ENCODE measurements around the gene GPN3.

The GPN3 gene

GRCh38 chr12:110498984-110499706 lies 31.1 kb upstream of the GPN3 start:
- TF ChIP-seq EZH2 (IDR thresholded peaks at IDR 0.05; ENCODE audit: borderline replicate concordance, low read length) (no peak), CTCF (IDR thresholded peaks at IDR 0.05; ENCODE audit: low read length) (no peak)
- Histone ChIP-seq H3K4me1 (ENCODE audit: insufficient read depth, low read length, severe bottlenecking) (peaks cover 27% of the 10 kb centered on the region), H3K79me2 (ENCODE audit: insufficient read depth, low read length) (peaks cover 36% of the 10 kb centered on the region), H3K4me2 (ENCODE audit: low read length) (peak overlapping the region; percentile 19; the same call in 1 of the 2 replicates), H2AFZ (ENCODE audit: low read length) (no peak overlapping the region), H4K20me1 (ENCODE audit: insufficient read depth, low read length) (no peaks in the 10 kb centered on the region), H3K27me3 (ENCODE audit: insufficient read depth, low read length) (no peaks in the 10 kb centered on the region), H3F3A (ENCODE audit: insufficient read depth, low read length) (no peaks in the 10 kb centered on the region), H3K36me3 (ENCODE audit: insufficient read depth, low read length) (peaks cover 23% of the 10 kb centered on the region), H3K27ac (ENCODE audit: low read depth, low read length, poor library complexity, severe bottlenecking) (no peak overlapping the region), H3K4me3 (ENCODE audit: low read depth, low read length, poor library complexity, severe bottlenecking) (no peak overlapping the region), H3K9me3 (ENCODE audit: low read length) (no peaks in the 10 kb centered on the region), H3K9ac (ENCODE audit: low read length) (no peak overlapping the region), H3K9me2 (ENCODE audit: low read depth, low read length) (no peaks in the 10 kb centered on the region)

- no peaks in the 10 kb centered on the region for H3K4me1 ChIP-seq (ENCODE audit: insufficient read depth, low read length, severe bottlenecking)
- H2AFZ ChIP-seq (ENCODE audit: low read length), result no peak overlapping the region
- no peaks in the 10 kb centered on the region for H3K79me2 ChIP-seq (ENCODE audit: insufficient read depth, low read length)
- no peaks in the 10 kb centered on the region for H3F3A ChIP-seq (ENCODE audit: insufficient read depth, low read length)
- peaks cover 9% of the 10 kb centered on the region for H3K36me3 ChIP-seq (ENCODE audit: insufficient read depth, low read length)
- no peak overlapping the region for H3K9ac ChIP-seq (ENCODE audit: low read length)
- H3K9me3 ChIP-seq (ENCODE audit: low read length), result no peaks in the 10 kb centered on the region
- H3K4me3 ChIP-seq (ENCODE audit: low read depth, low read length, poor library complexity, severe bottlenecking), result no peak overlapping the region
- no peak overlapping the region for H3K4me2 ChIP-seq (ENCODE audit: low read length)
- no peak overlapping the region for H3K27ac ChIP-seq (ENCODE audit: low read depth, low read length, poor library complexity, severe bottlenecking)
- H3K9me2 ChIP-seq (ENCODE audit: low read depth, low read length), result no peaks in the 10 kb centered on the region
- TF ChIP-seq EZH2 (IDR thresholded peaks at IDR 0.05; ENCODE audit: borderline replicate concordance, low read length) (no peak), CTCF (IDR thresholded peaks at IDR 0.05; ENCODE audit: low read length) (no peak)
- H3K27me3 ChIP-seq (ENCODE audit: insufficient read depth, low read length), result no peaks in the 10 kb centered on the region
- no peaks in the 10 kb centered on the region for H4K20me1 ChIP-seq (ENCODE audit: insufficient read depth, low read length)
Measured at GRCh38 chr12:110475426-110475825, 7.4 kb upstream of the GPN3 start.

GRCh38 chr12:110467847-110468213 lies 227 bp downstream of the GPN3 start:
- Histone ChIP-seq H3K27me3 (ENCODE audit: insufficient read depth, low read length) (no peaks in the 10 kb centered on the region), H3K4me2 (ENCODE audit: low read length) (peak overlapping the region; percentile 77), H3K9ac (ENCODE audit: low read length) (peak overlapping the region; percentile 99), H3K9me2 (ENCODE audit: low read depth, low read length) (no peaks in the 10 kb centered on the region), H3K4me1 (ENCODE audit: insufficient read depth, low read length, severe bottlenecking) (peaks cover 17% of the 10 kb centered on the region), H3F3A (ENCODE audit: insufficient read depth, low read length) (no peaks in the 10 kb centered on the region), H3K36me3 (ENCODE audit: insufficient read depth, low read length) (peaks cover 8% of the 10 kb centered on the region; the same call in 1 of the 2 replicates), H3K27ac (ENCODE audit: low read depth, low read length, poor library complexity, severe bottlenecking) (no peak overlapping the region), H3K9me3 (ENCODE audit: low read length) (no peaks in the 10 kb centered on the region), H3K4me3 (ENCODE audit: low read depth, low read length, poor library complexity, severe bottlenecking) (peak overlapping the region; percentile 93), H2AFZ (ENCODE audit: low read length) (no peak overlapping the region), H3K79me2 (ENCODE audit: insufficient read depth, low read length) (peaks cover 10% of the 10 kb centered on the region), H4K20me1 (ENCODE audit: insufficient read depth, low read length) (no peaks in the 10 kb centered on the region)
- TF ChIP-seq CTCF (IDR thresholded peaks at IDR 0.05; ENCODE audit: low read length) (no peak), EZH2 (IDR thresholded peaks at IDR 0.05; ENCODE audit: borderline replicate concordance, low read length) (no peak)

All from OCI-LY1 (cell line).